K562 (cell line): ENCODE measurements around the gene AKT1S1. TPM values are rescaled to one million over a fixed set of nuclear protein-coding genes. Genes with fewer than 3 reads are reported as not detected.

ENCODE experiments used
- ATF6 ChIP-seq: sonication (generic); formaldehyde crosslinking; IDR thresholded peaks from 2 replicates; pipeline ENCODE4 v1.4.0; 2020; ENCODE audit warnings: mild to moderate bottlenecking, missing genetic modification reagents
- BCOR ChIP-seq: fragments of 450-650 bp; IDR thresholded peaks from 2 replicates; pipeline ENCODE4 v1.6.1; 2016
- FOSL1 ChIP-seq: fragments of 200-800 bp; sonication (Bioruptor generic); conservative IDR thresholded peaks from 2 replicates; pipeline ENCODE4 v1.6.1; 2016; ENCODE audit warnings: missing genetic modification characterization, missing compliant biosample characterization
- FOXJ2 ChIP-seq: fragments of 200-800 bp; sonication (Bioruptor generic); IDR thresholded peaks from 2 replicates; pipeline ENCODE4 v1.6.1; 2016; ENCODE audit warnings: missing genetic modification characterization, missing compliant biosample characterization
- FOXP1 ChIP-seq: sonication (generic); formaldehyde crosslinking; IDR thresholded peaks from 2 replicates; pipeline ENCODE4 v1.8.0; 2022; ENCODE audit warnings: mild to moderate bottlenecking, missing genetic modification reagents
- GABPB1 ChIP-seq: sonication (generic); formaldehyde crosslinking; IDR thresholded peaks from 2 replicates; pipeline ENCODE4 v1.8.0; 2022; ENCODE audit warnings: mild to moderate bottlenecking, missing genetic modification reagents
- MNT ChIP-seq, 2 experiments: fragments of 450-650 bp; conservative IDR thresholded peaks; 2 replicates each; pipeline ENCODE4 v1.6.1; 2017; ENCODE audit warnings: mild to moderate bottlenecking in 2 of 2, moderate library complexity in 2 of 2
- NFIC ChIP-seq: fragments of 450-650 bp; IDR thresholded peaks from 2 replicates; pipeline ENCODE4 v1.6.1; 2017; ENCODE audit warnings: mild to moderate bottlenecking, inconsistent platforms
- PML ChIP-seq: IDR thresholded peaks from 2 replicates; pipeline ENCODE4 v1.6.1; 2012; ENCODE audit warnings: low read length, inconsistent platforms
- POLR2B ChIP-seq: fragments of 450-650 bp; IDR thresholded peaks from 2 replicates; pipeline ENCODE4 v1.6.1; 2018; ENCODE audit warnings: low read depth; ENCODE audit not compliant: partially characterized antibody
- SNAPC5 ChIP-seq: fragments of 250-450 bp; sonication (Bioruptor Pico); IDR thresholded peaks from 2 replicates; pipeline ENCODE4 v1.8.0; 2021; ENCODE audit warnings: moderate library complexity, mild to moderate bottlenecking, inconsistent platforms
- STAG1 ChIP-seq: sonication (generic); formaldehyde crosslinking; IDR thresholded peaks from 2 replicates; pipeline ENCODE4 v1.5.0; 2020; ENCODE audit warnings: missing genetic modification reagents, borderline replicate concordance
- TBP ChIP-seq: optimal IDR thresholded peaks from 2 replicates; pipeline ENCODE3; 2011; ENCODE audit warnings: low read depth, low read length, improper control_type of control experiment
- TEAD1 ChIP-seq, 2 experiments: fragments of 450-650 bp in 1 of 2; sonication (generic) in 1 of 2; formaldehyde crosslinking; IDR thresholded peaks; 2 replicates each; pipeline versions ENCODE4 v1.4.0 to v1.8.0; 2020 to 2022; ENCODE audit warnings: mild to moderate bottlenecking in 2 of 2, missing genetic modification reagents in 1 of 2
- TFAP4 ChIP-seq: sonication (generic); formaldehyde crosslinking; IDR thresholded peaks from 2 replicates; pipeline ENCODE4 v1.8.0; 2022; ENCODE audit warnings: missing genetic modification reagents, mild to moderate bottlenecking, moderate library complexity, borderline replicate concordance
- XRCC5 ChIP-seq: fragments of 200-400 bp; formaldehyde crosslinking; IDR thresholded peaks from 2 replicates; pipeline ENCODE4 v1.6.1; 2017; ENCODE audit warnings: low read depth, mild to moderate bottlenecking, low read length
- ZNF165 ChIP-seq: fragments of 250-450 bp; sonication (Bioruptor Pico); IDR thresholded peaks from 2 replicates; pipeline ENCODE4 v1.4.0; 2020; ENCODE audit warnings: borderline replicate concordance
- ZNF512 ChIP-seq: IDR thresholded peaks from 2 replicates; pipeline ENCODE4 v1.6.1; 2016; ENCODE audit warnings: missing genetic modification characterization, missing compliant biosample characterization
- ZNF584 ChIP-seq: fragments of 200-800 bp; sonication (Bioruptor generic); IDR thresholded peaks from 2 replicates; pipeline ENCODE4 v1.6.1; 2016; ENCODE audit warnings: low read depth, mild to moderate bottlenecking, missing genetic modification characterization, missing compliant biosample characterization
- polyA plus RNA-seq, 8 experiments: library from polyadenylated mRNA; depleted of rRNA in 4 of 8; stranded (reverse) in 5 of 8; unstranded in 3 of 8; fragments of >200 nt; fragmentation: Nextera tagmentation in 2 of 8; fragmentation: Illumina TruSeq in 1 of 8; extraction: Ambion mirVana in 2 of 8; extraction: Trizol in 1 of 8; gene quantifications; 2 replicates each; pipeline versions ENCODE4 v1.2.1 to v1.2.3, GENCODE V29; 2011 to 2014; ENCODE audit warnings: inconsistent platforms in 1 of 8, missing spikeins in 1 of 8
- total RNA-seq, 7 experiments: library from RNA; depleted of rRNA in 6 of 7; stranded (reverse); fragments of >200 nt in 6 of 7; fragmentation: Illumina TruSeq in 2 of 7; extraction: Trizol in 2 of 7; gene quantifications; 2 replicates each; pipeline versions ENCODE4 v1.2.1 to v1.2.3, GENCODE V29; 2011 to 2021; ENCODE audit warnings: low replicate concordance in 1 of 7

The AKT1S1 gene
- total and polyA plus RNA-seq, 9 of the 15 experiments (the other 6 are each of a cell fraction or from before 2014, with no cell fraction given) = 1.2 to 50.3 (median 17.1) TPM

- TF ChIP-seq MNT (conservative IDR thresholded peaks at IDR 0.05) (peak; percentile 88 to 91; a peak in 3 of 4 replicates), TEAD1 (CRISPR knock-in tag; IDR thresholded peaks at IDR 0.05) (peak in 1 of 2 experiments; percentile 92; a peak in 1 of 4 replicates), GABPB1 (peak; percentile 80), BCOR (peak; percentile 38; the same call in 1 of the 2 replicates), PML (no peak), STAG1 (CRISPR knock-in tag) (0 out of 2 replicates have a peak, but pooled peaks have one; percentile 5), ZNF165 (CRISPR knock-in tag) (no peak), TBP (no peak), FOSL1 (peak; percentile 2; the same call in 1 of the 2 replicates), NFIC (no peak), FOXP1 (CRISPR knock-in tag) (0 out of 2 replicates have a peak, but pooled peaks have one; percentile 63), ZNF584 (CRISPR knock-in tag) (no peak), XRCC5 (no peak; the same call in 1 of the 2 replicates), SNAPC5 (CRISPR knock-in tag) (no peak), POLR2B (peak; percentile 4), FOXJ2 (tag) (0 out of 2 replicates have a peak, but pooled peaks have one; percentile 6), ATF6 (CRISPR knock-in tag) (peak; percentile 42), ZNF512 (tag) (no peak), TFAP4 (CRISPR knock-in tag) (peak; percentile 92)
Measured at GRCh38 chr19:49890349-49891311, 13.5 kb upstream of the AKT1S1 start (continued).
